Muscle layer of colon (tissue), 2 donors: ENCODE data around the gene ZNRF4.
"Not testable (repeated sequence)": the region's sequence is repeated elsewhere in the genome, so short reads cannot be mapped to it uniquely, and the experiment has no call there.

Source experiments
- H3K27ac ChIP-seq: one replicate; pipeline ENCODE4 v1.7.0; 2013; ENCODE audit warnings: low read depth, mild to moderate bottlenecking, low read length, moderate library complexity
- H3K27me3 ChIP-seq, 2 donors: one replicate each; pipeline ENCODE4 v1.7.0; 2013; ENCODE audit warnings: low read length in 2 of 2, mild to moderate bottlenecking in 2 of 2; ENCODE audit not compliant: insufficient read depth in 2 of 2, control insufficient read depth in 1 of 2
- H3K36me3 ChIP-seq: one replicate; pipeline ENCODE4 v1.7.0; 2013; ENCODE audit warnings: mild to moderate bottlenecking, low read length; ENCODE audit not compliant: insufficient read depth
- H3K4me1 ChIP-seq: one replicate; pipeline ENCODE4 v1.7.0; 2013; ENCODE audit warnings: mild to moderate bottlenecking, low read length; ENCODE audit not compliant: insufficient read depth
- H3K4me3 ChIP-seq, 2 donors: one replicate each; pipeline ENCODE4 v1.7.0; 2013; ENCODE audit warnings: low read length in 2 of 2, low read depth in 1 of 2, mild to moderate bottlenecking in 1 of 2, moderate library complexity in 1 of 2
- H3K9ac ChIP-seq: one replicate; pipeline ENCODE4 v1.7.0; 2013; ENCODE audit warnings: low read length
- H3K9me3 ChIP-seq: one replicate; pipeline ENCODE4 v1.7.0; 2013; ENCODE audit warnings: mild to moderate bottlenecking, low read length
- donor health status: abdominal sarcoma.
- donor health status: Adenocarcinoma of cecum.

ZNRF4 gene

GRCh38 chr19:5455367-5456129 lies at the start of gene ZNRF4:
Gene ZNRF4, plus strand, starts transcription at chr19:5455417. Its CDS starts 75 bp downstream, at chr19:5455492.
- no peaks in the 10 kb centered on the region for H3K36me3 ChIP-seq
- no peaks in the 10 kb centered on the region for H3K27me3 ChIP-seq
- H3K27ac ChIP-seq: no peak within 1 kb of the TSS
- no peaks in the 10 kb centered on the region for H3K4me1 ChIP-seq
- H3K9me3 ChIP-seq: no peaks in the 10 kb centered on the region
- H3K9ac ChIP-seq: no peak within 1 kb of the TSS
- no peak within 1 kb of the TSS for H3K4me3 ChIP-seq

GRCh38 chr19:5406198-5406597 lies 49.0 kb upstream of the ZNRF4 start:
- not testable (repeated sequence) for H3K36me3 ChIP-seq, H3K4me1 ChIP-seq, H3K9me3 ChIP-seq, H3K9ac ChIP-seq, H3K27ac ChIP-seq, H3K4me3 ChIP-seq, H3K27me3 ChIP-seq

GRCh38 chr19:5406816-5407215 lies 48.4 kb upstream of the ZNRF4 start:
- Histone ChIP-seq H3K9ac (no peak overlapping the region), H3K9me3 (no peaks in the 10 kb centered on the region), H3K4me1 (no peaks in the 10 kb centered on the region), H3K4me3 (no peak overlapping the region), H3K27me3 (no peaks in the 10 kb centered on the region), H3K27ac (no peak overlapping the region), H3K36me3 (no peaks in the 10 kb centered on the region)

GRCh38 chr19:5407356-5407755 lies 47.9 kb upstream of the ZNRF4 start:
- Histone ChIP-seq H3K27me3 (no peaks in the 10 kb centered on the region), H3K27ac (no peak overlapping the region), H3K36me3 (no peaks in the 10 kb centered on the region), H3K9ac (no peak overlapping the region), H3K9me3 (no peaks in the 10 kb centered on the region), H3K4me1 (no peaks in the 10 kb centered on the region), H3K4me3 (no peak overlapping the region)

GRCh38 chr19:5417495-5418436 lies 37.5 kb upstream of the ZNRF4 start:
- Histone ChIP-seq H3K9me3 (no peaks in the 10 kb centered on the region), H3K4me1 (no peaks in the 10 kb centered on the region), H3K9ac (no peak overlapping the region), H3K27me3 (peaks cover 7 to 20% of the 10 kb centered on the region in 2 donors), H3K36me3 (no peaks in the 10 kb centered on the region), H3K4me3 (no peak overlapping the region), H3K27ac (no peak overlapping the region)

- no peaks in the 10 kb centered on the region for H3K4me1 ChIP-seq
- H3K36me3 ChIP-seq: no peaks in the 10 kb centered on the region
- H3K27me3 ChIP-seq: peaks cover 7 to 20% of the 10 kb centered on the region in 2 donors
- H3K9ac ChIP-seq: no peak overlapping the region
- H3K4me3 ChIP-seq: no peak overlapping the region
- no peak overlapping the region for H3K27ac ChIP-seq
- no peaks in the 10 kb centered on the region for H3K9me3 ChIP-seq
Measured at GRCh38 chr19:5418677-5419076, 36.5 kb upstream of the ZNRF4 start.

GRCh38 chr19:5420953-5421352 lies 34.3 kb upstream of the ZNRF4 start:
- H3K9me3 ChIP-seq: no peaks in the 10 kb centered on the region
- no peak overlapping the region for H3K9ac ChIP-seq
- peaks cover 7 to 27% of the 10 kb centered on the region in 2 donors for H3K27me3 ChIP-seq
- no peaks in the 10 kb centered on the region for H3K4me1 ChIP-seq
- H3K36me3 ChIP-seq: no peaks in the 10 kb centered on the region
- H3K4me3 ChIP-seq: no peak overlapping the region
- H3K27ac ChIP-seq: no peak overlapping the region

- H3K27me3 ChIP-seq: peaks cover 2 to 12% of the 10 kb centered on the region in 2 donors
- no peak overlapping the region for H3K27ac ChIP-seq
- no peaks in the 10 kb centered on the region for H3K9me3 ChIP-seq
- no peaks in the 10 kb centered on the region for H3K4me1 ChIP-seq
- H3K9ac ChIP-seq: no peak overlapping the region
- no peak overlapping the region for H3K4me3 ChIP-seq
- H3K36me3 ChIP-seq: no peaks in the 10 kb centered on the region
Measured at GRCh38 chr19:5423567-5424125, 31.6 kb upstream of the ZNRF4 start.

- H3K9me3 ChIP-seq: no peaks in the 10 kb centered on the region
- no peak overlapping the region for H3K9ac ChIP-seq
- peaks cover 0 to 7% of the 10 kb centered on the region in 2 donors for H3K27me3 ChIP-seq
- H3K36me3 ChIP-seq: no peaks in the 10 kb centered on the region
- no peaks in the 10 kb centered on the region for H3K4me1 ChIP-seq
- no peak overlapping the region for H3K4me3 ChIP-seq
- H3K27ac ChIP-seq: no peak overlapping the region
Measured at GRCh38 chr19:5424192-5424973, 30.8 kb upstream of the ZNRF4 start.

- H3K9ac ChIP-seq: no peak overlapping the region
- no peak overlapping the region for H3K27ac ChIP-seq
- no peak overlapping the region for H3K4me3 ChIP-seq
- H3K4me1 ChIP-seq: no peaks in the 10 kb centered on the region
- peaks cover 0 to 7% of the 10 kb centered on the region in 2 donors for H3K27me3 ChIP-seq
- no peaks in the 10 kb centered on the region for H3K9me3 ChIP-seq
- no peaks in the 10 kb centered on the region for H3K36me3 ChIP-seq
Measured at GRCh38 chr19:5425260-5425659, 30.0 kb upstream of the ZNRF4 start.

- no peak overlapping the region for H3K9ac ChIP-seq
- no peaks in the 10 kb centered on the region for H3K4me1 ChIP-seq
- no peak overlapping the region for H3K27ac ChIP-seq
- peaks cover 0 to 7% of the 10 kb centered on the region in 2 donors for H3K27me3 ChIP-seq
- H3K9me3 ChIP-seq: no peaks in the 10 kb centered on the region
- H3K36me3 ChIP-seq: no peaks in the 10 kb centered on the region
- no peak overlapping the region for H3K4me3 ChIP-seq
Measured at GRCh38 chr19:5430237-5430636, 25.0 kb upstream of the ZNRF4 start.
